GM18526 (cell line): ENCODE results near the gene SESN1.

Source experiments
- POLR2A ChIP-seq: IDR thresholded peaks from 3 replicates; pipeline ENCODE4 v1.6.1; 2011; ENCODE audit not compliant: insufficient read length; ENCODE audit errors: extremely low read depth

Gene SESN1

DNA sequence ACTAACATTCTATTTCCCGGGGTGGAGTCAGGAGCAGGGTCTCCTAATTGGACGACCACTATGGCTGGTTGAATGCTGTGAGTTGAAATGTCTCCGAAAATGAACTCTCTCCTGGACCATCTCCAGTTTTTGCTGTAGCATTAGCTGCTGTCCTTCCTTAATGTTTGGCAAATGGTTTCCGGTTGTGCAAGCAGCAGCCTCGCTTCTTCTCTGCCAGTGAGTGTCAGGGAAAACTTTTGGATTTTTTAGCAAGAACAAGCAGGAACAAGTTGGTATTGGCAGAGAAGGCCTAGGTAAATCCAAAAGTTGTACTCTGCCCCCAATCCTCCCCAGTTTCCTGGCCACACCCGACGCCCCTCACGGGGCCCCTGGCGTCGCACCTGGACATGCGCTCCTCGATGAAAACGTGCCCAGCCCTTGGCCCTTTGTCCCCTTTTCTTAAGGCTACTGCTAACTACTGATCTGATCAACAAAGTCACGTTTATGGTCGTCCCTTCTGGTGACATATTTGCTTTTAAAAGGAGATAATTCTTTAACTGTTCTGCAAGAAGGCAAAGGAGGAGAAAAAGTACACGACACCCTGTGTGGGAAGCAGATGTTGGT lies 143.2 kb downstream of the SESN1 start:
- TF ChIP-seq POLR2A, result no peak

- no peak for TF ChIP-seq POLR2A
Measured at GRCh38 chr6:108948181-108948661, 146.4 kb downstream of the SESN1 start.

DNA sequence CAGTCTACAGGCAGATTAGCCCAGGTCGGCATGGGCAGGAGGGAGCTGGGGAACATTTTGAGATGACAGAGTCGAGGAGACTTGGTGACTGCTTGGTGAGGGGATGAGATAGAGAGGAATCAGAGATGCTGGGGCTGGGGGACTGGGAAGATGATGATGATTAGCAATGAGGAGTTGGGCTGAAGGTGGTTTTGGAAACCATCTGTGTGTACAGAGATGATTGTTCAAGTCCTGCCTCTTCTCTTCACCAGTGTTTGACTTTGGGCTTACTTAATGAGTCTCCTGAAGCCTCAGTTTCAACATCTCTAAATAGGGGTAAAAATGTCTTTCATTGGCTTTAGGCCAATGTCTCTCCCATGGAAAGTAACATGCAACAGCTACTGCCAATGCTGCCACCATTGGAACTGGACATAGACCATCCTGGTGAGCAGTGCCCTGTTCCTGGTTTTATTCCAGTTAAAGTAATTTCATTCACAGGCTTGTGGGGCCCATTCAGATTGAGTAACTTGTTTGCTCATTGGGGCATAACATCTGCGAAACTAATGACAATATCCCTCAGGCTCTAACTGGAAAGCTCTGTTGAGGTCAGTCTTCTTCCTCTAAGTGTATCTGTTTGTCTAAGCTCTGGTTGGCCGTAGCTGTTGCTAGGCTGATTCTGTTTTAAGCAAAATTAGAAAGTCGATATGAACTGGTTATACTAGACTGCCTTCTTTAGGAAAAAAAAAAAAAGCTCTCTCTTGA lies 147.4 kb downstream of the SESN1 start:
- TF ChIP-seq POLR2A, result no peak

DNA sequence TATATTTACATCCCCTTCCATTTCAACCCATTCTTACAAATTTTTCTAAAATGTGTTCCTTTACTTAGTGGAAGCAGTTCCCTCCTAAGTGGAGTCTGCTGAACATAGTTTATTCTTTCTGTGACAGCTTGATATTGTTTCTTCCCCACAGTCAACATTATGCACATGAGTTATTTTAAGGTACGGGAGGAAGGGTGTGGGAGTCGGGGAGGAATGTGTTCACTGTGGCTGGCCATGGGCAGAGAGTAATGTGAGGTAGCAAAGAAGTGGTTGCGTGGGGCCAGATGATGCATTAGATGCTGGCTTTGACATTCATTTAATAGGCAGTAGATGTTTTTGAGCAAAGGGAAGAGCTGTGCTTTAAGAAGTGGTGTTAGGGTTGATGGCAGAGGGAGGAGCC lies 148.0 kb downstream of the SESN1 start:
- TF ChIP-seq POLR2A, result no peak

GRCh38 chr6:108945681-108946159 lies 148.9 kb downstream of the SESN1 start:
- no peak for TF ChIP-seq POLR2A

GRCh38 chr6:108944707-108945680 lies 149.7 kb downstream of the SESN1 start:
- TF ChIP-seq POLR2A, result no peak

- no peak for TF ChIP-seq POLR2A
Measured at GRCh38 chr6:108944071-108944470, 150.6 kb downstream of the SESN1 start.

DNA sequence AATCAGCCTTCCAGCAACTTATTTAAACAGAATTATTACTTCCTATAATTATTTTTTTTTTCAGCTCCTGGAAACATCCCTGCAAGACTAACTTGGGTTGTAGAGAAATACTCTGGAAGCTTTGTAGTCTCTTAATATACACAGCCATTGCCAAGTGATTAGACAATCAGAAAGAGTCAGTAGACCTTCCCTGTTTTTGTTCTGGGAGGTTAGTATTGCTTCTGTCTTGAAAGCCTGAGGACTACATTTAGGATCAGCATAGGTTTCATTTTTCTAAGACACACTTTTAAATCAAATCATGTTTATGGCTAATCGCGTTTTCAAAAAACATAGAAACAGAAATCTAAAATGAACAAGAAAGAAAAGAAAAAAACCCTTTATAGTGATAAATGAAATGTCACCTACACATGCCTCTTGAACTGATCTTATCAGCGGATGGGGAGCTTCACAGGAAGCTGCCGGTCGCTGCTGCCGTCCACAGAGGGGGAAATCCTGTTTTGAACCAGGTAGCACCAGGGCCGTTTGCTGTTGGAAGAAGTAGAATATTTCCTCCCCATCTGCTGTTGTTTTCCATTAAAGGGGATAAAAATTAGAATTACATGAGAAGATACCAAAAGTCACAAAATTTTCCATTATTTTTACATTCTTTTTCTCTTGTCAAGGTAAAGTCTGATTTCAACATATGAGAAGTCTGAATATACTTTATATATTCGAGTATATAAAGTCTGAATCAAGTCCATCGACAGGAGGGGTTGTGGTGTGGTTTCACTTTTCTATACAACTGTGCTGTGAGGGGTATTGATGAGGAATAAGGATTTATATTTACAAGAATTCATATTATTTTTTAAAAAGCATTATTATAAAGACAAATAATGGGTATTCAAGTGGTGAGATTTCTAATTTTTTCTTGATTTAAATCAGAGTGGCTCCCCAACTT lies 151.8 kb downstream of the SESN1 start:
- no peak for TF ChIP-seq POLR2A

GRCh38 chr6:108941859-108942258 lies 152.8 kb downstream of the SESN1 start:
- TF ChIP-seq POLR2A, result no peak

GRCh38 chr6:108941281-108941680 lies 153.4 kb downstream of the SESN1 start:
- TF ChIP-seq POLR2A, result no peak

DNA sequence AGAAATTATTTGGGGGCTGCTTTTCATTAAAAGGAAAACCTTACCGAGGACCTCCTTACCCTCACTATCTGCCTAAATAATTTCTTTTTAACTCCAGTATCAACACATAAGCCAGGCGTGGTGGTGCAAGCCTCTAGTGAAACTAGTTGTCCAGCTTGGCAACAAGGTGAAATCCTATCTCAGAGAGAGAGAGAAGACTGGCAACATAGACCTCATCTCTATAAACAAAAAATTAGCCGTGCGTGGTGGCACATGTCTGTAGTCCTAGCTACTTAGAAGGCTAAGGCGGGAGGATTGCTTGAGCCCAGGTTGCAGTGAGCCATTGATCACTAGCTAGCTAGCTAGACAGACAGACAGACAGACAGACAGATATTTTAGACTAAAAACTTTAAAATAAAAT lies 153.9 kb downstream of the SESN1 start:
- TF ChIP-seq POLR2A, result no peak

- TF ChIP-seq POLR2A, result no peak
Measured at GRCh38 chr6:108937170-108937569, 157.5 kb downstream of the SESN1 start.
